GM18867 (cell line): ENCODE measurements around the gene SF3B2.
"Not testable (repeated sequence)": the region's sequence is repeated elsewhere in the genome, so short reads cannot be mapped to it uniquely, and the experiment has no call there.

Experiments
- ATAC-seq: cut with Tn5 transposase; IDR thresholded peaks from one replicate; pipeline ENCODE4 v1.9.1; 2021; ENCODE audit warnings: mild to moderate bottlenecking, moderate library complexity; ENCODE audit not compliant: unreplicated experiment

The SF3B2 gene

GRCh38 chr11:66016793-66017177, 35.4 kb upstream of the SF3B2 start:
- ATAC-seq = no peak

- no peak for ATAC-seq
Measured at GRCh38 chr11:66017321-66017720, 34.8 kb upstream of the SF3B2 start.

DNA sequence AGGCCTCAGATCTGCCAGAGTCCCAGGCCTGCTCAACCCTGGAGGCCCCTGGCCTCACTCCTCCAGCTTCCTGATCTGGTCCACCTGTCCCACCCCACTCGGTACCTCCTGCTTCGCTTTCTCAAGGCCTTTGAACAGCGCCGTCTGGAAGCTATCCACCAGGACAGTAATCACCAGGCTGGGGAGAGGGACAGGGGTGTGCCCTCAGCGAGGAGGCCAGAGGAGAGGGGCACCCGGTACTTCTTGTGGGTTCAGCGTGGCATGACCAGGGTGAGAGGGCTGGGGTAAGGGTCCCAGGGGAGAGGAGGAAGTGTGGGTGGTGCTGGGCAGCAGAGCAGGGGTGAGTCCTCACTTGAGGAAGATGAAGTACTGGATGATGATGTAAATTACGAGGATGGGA, 32.0 kb upstream of the SF3B2 start:
- no peak for ATAC-seq

DNA sequence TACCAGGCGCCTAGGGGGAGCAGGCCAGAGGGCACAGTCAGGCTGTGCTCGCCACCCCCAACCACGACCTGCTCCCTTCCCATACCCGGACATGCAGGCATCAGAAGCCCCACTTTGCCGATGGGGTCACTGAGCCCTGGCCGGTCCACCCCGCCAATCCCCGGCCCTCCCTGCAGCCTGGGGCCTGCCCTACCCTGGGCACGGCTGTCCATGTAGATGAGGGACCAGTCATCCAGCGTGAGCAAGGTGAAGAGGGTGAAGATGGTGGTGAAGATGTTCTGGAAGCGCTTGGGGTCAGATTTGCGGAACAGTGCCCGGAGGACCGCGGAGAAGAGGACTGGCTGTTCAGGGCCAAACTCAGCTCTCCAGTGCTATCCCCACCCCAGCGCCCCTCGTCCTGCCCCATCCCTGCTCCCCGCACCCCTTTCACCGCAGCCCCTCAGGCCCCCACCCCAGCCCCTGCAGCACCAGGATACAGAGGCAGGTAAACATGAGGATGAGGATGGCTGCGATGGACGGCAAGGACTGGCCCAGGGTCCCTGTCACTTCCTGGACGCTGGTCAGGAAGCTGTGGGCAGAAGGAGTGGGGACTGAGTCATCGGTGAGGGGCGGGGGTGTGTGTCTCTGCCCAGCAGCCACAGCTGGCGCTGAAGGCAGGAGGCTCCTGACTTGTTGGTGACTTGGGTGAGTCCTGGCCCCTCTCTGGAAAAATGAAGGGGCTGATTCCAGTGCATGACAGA, 31.4 kb upstream of the SF3B2 start:
- ATAC-seq = no peak

GRCh38 chr11:66022401-66023185, 29.6 kb upstream of the SF3B2 start:
- ATAC-seq = peak; percentile 50

DNA sequence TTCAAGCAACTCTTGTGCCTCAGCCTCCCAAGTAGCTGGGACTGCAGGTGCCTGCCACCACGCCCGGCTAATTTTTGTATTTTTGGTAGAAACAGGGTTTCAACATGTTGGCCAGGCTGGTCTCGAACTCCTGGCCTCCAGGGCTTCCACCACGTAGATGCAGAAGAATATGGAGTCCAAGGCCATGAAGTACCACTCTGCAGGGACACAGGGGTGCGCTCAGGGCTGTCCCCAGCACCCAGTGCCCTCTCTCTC, 29.1 kb upstream of the SF3B2 start:
- not testable (repeated sequence) for ATAC-seq

DNA sequence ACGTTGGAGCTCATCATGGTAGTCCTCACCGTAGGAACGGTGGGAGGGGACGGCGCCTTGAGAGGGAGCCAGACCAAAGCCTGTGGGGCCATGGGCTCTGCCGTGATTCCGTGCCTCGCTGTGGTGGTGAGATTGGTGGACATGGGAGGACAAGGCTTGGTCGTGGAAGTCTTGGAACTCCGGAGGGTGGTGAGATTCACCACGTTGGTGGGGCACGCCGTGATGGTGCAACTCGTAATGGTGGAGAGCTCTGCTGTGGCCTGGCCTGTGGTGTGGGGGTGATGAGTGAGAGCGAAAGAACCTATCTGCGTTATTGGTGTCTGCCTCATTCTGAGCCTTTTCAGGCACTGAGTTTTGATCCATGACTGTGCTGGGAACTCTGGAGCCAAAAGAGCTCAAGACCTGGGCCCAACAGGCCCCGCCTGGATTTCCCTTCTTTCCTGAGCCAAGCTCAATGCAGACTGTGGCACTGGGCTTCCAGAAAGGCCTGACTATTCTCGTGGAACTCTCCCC, 26.1 kb upstream of the SF3B2 start, which contains the start of gene CATSPER1:
CATSPER1 (minus strand) TSS at position 463 of the 513 bp plus-strand sequence; CDS start at position 363, 100 bp downstream.
- no peak for ATAC-seq

DNA sequence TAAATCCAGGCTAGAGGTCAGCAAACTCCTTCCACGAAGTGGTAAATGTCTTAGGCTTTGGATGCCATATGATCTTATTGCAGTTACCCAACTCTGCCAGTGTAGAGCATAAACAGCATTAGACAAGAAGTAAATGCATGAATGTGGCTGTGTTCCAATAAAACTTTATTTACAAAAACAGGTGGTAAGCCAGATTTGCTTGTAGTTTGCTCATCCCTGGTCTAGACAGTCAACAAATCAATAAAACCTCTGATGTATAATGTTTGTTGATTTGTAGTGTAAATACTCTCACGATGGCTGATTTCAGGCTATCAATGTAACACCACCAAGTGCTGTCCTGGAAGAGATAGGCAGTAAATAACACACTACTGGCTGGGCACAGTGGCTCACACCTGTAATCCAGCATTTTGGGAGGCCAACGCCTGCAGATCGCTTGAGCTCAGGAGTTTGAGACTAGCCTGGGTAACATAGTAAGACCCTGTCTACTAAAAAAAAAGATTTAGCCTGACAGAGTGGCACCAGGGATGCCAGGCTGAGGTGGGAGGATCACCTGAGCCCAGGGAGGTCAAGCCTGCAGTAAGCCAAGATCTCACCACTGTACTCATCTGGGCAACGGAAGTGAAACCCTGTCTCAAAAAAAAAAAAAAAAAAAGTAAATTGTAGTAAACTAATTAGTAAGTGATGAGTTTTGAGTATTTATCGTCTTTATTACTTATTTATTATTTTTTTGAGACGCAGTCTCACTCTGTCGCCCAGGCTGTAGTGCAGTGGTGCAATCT, 19.0 kb upstream of the SF3B2 start:
- ATAC-seq = no peak

- ATAC-seq = no peak
Measured at GRCh38 chr11:66035653-66036333, 16.4 kb upstream of the SF3B2 start.

DNA sequence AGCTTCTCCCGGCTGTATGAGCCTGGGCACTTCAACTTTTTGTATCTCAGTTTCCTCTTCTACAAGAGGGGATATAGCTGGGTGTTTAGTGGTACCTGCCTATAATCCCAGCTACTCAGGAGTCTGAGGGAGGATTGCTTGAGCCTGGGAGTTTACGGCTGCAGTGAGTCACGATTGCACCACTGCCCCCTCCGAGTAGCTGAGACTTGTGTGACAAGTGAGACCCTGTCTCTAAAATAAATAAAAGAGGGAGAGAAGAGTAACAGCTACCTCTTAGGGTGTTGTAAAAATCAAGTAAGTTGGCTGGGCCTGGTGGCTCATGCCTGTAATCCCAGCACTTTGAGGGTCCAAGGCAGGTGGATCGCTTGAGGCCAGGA, 15.8 kb upstream of the SF3B2 start:
- no peak for ATAC-seq

GRCh38 chr11:66037327-66037726, 14.8 kb upstream of the SF3B2 start:
- ATAC-seq = no peak

DNA sequence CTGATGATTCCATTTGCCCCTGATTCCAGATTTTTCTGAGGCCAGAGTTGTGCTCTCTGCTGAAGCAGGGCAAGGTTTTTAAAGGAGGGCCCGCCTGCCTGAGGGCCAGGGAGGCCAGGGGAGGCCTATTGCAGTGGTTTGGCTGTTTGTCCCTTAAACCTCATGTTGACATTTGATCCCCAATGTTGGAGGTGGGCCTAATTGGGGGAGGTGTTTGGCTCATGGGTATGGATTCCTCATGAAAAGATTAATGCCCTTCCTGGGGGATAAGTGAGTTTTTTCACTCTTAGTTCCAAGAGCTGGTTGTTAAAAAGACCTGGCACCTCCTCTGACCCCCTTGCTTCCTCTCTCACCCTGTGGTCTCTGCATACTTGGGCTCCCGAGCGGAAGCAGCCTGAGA, 12.4 kb upstream of the SF3B2 start:
- ATAC-seq = no peak

DNA sequence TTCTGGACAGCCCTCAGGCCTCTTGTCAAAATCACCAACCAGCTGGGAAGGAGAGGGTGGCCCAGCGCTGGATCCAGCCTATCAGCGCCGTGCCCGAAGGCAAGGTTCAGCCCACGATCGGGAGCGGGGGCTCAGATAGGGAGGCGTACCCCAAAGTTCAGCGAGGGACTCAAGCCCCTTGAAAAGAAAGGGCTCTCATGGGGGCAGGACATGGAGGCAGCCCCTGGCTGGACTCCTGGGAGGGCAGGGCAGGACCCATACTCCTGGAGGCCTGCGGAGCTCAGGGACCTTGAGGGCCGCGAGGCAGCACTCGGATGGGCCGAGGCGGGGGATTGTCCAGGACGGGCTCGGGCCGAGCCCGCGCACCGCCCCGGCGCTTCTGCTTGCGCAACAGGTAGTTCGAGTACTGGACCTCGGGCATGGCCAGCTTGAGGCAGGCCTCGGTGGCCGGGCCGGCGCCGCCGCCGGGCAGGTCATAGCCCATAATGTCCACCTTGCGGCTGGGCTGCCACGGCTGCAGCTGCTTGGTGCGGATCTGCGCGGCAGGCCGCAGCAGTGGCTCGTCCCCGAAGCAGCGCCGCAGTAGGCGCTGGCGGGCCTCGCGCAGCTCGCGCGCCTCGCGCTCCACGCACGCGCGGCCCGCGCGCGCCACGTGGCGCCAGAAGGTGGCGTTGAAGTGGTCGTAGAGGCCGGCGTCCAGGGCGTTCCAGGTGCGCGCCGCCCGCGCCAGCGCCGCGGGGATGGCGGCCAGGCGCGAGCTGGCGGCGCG, 9.8 kb upstream of the SF3B2 start:
- no peak for ATAC-seq

DNA sequence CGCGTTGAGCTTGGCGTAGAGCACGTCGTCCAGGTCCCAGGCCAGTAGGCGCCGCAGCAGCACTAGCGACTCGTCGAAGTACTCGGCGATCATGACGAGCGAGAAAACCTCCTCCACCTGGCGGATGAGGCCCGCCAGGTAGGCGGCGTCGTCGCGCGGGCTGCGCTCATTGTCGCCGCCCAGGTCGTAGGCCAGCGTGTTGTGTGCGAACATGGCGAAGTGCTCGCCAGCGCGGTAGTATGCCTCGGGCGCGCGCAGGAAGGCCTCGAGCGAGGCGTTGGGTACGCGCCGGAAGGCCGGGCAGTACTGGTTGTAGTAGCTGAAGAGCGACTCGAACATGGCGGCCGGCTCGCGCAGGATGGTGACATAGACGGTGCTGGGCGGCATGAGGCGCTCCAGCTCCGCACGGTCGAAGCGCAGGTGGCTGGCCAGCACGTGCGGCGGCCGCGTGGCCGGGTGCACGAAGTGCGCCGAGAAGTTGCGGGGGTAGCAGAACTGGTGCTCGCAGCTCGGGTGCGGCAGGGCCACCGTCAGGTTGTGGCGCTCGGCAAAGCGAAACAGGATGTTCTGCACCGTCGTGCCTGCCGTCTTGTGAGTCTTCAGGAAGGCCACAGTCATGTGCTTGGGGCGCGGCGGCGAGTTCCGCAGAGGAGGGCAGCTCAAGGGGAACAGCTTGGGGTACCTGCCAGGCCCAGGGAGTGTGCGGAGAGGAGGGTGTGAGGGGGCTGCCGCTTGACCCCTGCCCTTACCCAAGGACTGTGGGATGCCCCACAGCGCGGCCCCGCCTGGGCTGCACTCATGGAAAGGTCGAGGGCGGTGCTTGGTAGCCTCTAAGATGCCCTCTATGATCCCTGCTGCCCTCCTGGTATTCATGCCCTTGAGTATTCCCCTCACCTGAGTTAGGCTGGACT, 8.9 kb upstream of the SF3B2 start:
- no peak for ATAC-seq

GRCh38 chr11:66044757-66045156, 7.4 kb upstream of the SF3B2 start:
- ATAC-seq = peak; percentile 17

DNA sequence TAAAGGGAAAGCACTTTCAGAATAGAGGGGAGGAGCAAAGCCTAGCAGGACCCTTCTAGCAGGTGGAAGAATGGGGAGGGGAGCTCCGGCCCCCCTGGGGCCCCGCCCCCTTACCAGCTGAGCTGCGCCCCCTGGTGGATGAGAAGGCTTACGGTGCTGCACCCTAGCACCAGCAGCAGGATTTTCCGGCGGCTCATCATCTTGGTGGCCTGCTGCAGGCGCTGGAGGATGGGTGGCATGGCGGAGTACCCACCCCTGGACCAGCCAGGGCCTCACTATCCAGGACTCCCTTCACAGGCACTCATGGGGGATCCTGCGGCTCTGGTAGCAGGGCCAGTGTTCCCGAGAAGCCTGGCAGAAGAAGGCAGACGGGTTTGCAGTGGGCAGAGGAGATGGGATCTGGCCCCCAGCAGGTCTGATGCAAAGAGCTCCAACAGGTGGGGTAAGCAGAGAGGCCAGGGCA, 7.0 kb upstream of the SF3B2 start:
- peak; percentile 71 for ATAC-seq

DNA sequence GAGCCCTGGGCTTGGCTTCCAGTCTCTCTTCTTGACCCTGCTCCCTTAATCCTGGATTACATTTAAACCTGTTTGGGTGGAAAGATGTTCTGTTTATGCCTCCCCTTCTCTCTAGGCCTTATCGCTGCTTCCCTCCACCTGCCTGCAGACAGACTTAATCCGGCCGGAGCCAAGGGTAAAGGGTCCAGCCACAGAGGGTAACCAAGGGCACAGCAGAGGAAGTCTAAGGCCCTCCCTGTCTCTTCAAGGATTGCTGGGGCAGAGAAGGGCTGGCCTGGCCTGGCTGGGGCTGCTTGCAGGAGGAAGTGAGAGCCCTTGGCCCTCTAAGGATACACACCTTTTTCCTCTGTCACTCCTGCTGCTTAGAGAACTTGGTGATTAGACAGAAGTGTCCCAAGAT, 5.3 kb upstream of the SF3B2 start:
- ATAC-seq = no peak

DNA sequence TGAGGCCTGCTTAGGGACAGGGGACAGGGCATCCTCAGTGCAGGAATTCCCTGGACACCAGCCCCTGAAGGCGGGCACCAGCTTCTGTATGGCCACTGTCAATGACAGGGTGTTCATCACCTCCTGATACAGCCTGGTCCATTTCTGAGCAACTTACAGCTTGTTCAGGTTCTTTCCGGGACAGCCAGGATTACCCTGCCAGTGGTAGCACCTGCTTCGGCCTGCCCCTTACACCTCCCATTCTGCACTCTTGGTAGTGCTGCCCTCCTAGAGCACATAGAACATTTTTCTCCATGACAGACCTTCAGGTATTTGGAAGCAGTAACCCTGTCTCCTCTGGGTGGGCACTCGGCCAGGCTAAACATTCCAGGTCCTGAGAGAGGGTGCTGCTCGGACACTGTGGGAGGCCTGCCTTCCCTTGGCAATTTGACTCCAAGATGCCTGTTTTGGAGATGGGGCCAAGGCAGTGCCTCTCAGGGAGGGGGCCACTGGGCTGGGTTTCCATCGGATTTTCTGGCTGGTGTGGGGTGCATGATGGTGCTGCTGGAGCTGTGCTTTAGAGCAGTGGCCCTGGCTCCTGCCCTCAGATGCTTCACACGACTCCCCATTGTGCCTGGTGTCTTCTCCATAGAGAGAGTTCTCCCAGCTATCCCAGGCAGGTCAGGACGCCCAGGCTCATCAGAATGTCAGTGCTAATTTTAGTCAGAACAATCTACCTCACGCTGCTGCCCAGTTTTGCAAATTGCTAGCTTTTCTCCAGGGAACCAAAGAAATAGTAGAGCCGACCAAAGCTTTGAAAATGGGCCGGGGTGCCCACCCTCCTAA, 4.4 kb upstream of the SF3B2 start:
- ATAC-seq = no peak
